ENCODE measurements around the gene NCBP2L. TPM values are rescaled to one million over a fixed set of nuclear protein-coding genes. Genes with fewer than 3 reads are reported as not detected.

Gene NCBP2L
- total RNA-seq, 1 donor from 2014 or later, result not detected

DNA sequence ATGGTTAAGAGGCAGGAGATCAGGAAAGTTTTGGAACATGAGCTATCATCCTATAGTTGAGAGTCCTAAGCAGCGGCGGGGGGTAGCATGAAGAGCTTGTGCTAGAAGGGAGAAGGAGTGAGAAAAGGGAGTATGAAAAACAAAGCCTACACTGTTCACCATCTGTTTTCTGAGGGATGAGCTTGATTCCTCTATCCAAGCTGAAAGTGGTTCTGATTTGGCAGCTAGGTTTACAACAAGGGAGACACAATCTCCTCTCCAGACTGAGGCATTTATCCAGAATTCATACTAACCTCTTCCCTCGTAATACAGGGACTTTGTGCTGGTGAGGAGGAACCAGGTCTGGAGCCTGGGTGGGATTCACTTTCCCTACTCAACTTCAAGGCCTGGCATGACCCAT lies 25.5 kb upstream of the NCBP2L start:
- DNase-seq (ENCODE audit: low read depth), result no peak

DNA sequence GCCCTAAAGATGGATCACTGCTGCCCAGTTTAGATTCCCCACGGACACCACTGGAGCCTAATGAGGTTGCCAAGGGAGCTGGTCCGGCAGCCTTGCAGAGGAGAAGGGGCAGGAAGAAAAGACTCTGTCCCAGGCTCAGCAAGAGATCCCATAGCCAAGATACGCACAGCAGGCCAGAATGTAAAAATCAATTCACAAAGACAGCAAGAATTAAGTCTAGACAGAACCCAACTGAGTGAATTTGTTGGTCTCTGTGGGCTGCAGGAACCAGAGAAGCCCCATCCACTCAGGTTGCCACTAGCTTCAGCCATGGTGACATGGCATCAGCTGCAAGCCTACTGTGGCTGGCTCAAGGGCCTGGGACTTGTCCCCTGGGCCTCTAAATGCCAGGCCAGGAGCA lies 24.8 kb upstream of the NCBP2L start:
- DNase-seq (ENCODE audit: low read depth), result no peak

DNA sequence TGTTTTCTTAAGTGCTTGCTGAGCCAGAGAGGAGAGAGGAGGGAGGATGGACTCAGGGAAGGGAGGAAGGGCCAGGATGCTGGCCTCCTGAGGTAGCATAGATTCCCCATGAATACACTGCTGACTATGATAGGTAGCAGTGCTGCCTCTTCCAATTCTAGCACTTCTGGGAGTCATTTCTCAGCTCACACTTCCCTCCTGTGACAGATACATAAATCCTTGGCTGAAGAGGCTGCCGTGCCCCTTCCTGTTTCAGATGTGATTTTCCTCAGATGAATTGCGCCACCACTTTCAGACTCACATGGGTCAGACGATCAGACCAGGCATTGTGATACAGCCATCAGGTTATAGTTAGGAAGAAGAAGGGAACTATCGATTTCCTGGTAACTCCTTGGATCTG lies 24.3 kb upstream of the NCBP2L start:
- no peak for DNase-seq (ENCODE audit: low read depth)

DNA sequence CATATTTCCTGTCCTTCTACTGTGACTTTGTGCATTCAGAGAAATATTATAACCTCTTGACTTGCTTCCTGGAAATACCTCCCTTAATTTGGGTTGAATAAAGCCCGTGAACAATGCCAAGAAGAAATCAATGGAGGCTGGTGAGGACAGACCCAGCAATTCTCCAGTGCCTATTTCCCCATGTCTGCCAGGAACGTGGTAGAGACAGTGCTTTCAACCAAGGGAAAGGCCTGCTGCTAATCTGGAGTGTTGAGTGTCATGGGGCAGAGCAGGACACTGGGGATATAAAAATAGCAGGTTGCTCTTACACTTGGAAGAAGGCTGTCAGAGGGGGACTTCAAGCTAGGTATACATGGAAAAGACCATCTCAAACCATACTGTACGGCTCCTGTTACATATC lies 21.8 kb upstream of the NCBP2L start:
- peak; percentile 35 for DNase-seq (ENCODE audit: low read depth)

DNA sequence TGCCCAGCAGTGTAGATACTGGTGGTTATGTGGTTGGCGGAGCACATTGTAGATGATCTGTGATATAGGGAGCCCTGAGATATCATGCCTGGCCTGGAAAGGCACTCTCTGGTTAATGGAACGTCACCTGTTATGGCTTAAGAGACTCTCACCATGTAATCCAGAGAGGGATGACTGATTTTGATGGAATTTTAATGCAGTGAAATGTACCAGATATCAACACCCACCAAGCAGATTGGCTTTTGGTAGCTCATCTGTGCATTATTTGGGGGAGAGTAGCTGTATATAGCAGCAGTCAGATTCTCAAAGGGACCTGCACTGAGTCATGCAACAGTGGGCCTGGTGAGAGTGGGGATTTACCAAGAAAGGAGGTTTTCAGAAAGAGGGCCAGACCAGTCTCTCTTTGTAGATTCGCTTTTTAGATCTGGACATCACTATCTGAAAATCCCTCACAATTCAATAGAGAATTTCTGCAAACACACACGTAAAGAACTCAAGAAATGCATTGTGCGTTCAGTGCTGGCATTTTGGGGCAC lies 19.2 kb upstream of the NCBP2L start:
- no peak for DNase-seq (ENCODE audit: low read depth)

DNA sequence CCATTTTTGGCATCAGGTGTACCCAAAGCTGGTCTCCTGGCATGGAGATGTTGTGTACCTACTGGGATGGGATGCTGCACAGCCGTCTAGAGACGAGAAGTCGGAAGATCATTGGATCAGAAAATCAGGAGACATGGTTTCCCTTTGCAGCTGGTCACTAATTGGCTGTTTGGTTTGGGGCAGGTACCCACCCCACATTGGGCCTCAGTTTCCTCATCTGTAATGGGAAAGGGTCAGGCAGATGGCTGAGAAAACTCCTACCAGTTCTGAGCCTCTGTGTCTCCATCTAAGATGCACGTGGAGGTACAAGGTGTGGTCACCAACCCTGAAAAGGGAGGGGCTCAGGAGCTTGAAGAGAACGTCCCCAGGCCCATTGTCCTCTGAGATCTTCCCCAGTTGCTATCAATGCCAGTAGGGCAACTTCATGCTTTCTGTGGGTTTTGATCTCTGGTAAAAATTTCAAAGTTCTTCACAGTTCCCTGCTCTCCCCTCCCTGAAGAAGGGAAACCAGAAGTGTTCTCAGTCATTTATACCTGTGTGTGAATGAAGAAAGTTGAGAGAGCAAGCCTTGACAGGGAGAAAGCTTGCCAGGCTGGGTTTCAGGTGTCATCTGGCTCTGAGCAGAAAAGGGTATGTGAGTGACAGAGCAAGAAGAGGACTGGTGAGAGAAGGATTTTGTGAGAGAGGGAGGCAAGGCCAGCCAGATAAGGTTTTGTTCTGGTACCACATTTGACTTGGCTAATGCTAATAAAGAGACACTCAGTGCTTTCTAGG lies 17.0 kb upstream of the NCBP2L start:
- DNase-seq (ENCODE audit: low read depth), result no peak

DNA sequence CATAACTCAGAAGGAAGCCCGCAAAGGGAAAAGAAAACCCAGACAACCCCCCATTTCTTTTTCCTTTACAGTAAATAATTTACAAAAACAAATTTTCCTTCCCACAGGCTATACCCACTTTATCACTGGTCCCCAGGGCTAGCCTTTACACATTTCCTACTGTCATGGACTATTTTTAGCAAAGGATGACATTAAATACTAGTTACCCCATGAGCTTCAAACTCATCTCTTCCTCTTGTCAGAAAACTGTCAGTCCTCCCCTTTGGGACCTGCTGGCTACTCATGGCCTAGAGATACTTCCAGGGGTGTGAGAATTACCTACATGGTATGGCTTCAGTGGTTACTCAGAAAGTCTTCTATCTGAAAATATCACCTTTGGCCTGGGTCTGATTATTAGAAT lies 13.9 kb upstream of the NCBP2L start:
- DNase-seq (ENCODE audit: low read depth), result no peak

DNA sequence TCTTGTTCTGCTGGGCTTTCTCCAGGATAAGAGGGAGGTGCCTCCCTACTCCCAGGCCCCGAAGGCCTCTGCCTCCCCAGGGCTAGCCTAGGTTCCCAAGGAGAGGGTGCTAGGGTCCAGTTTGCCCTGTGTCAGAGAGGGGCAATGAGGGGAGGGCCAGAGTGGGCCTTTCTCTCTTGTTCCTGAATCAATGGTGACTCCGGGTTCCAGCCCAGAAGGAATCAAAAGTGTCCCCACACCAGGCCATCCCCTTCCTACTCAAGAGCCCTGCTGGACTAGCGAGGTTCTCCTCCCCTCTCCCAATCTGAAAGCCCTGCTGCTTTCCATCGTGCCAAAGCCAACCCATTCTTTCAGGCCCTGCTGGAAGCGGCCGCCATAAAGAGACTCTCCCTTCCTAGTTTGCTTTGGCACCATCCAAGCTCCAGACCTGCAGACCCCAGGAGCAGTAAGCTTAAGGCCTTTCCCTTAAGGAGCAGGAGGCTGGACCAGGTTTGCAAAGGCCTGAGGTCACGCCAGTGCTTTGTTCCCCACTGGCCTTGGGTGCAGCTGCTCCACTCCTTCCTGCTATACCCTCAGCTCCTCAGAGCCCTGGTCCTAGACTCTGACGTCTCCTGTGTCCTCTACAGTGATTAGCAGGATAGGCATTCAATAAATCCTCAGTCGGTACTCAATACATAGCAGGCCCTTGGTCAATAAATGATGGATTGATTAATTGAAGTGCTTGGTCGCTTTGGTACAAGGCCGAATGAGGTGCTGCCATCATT lies 12.5 kb upstream of the NCBP2L start:
- DNase-seq (ENCODE audit: low read depth), result no peak

DNA sequence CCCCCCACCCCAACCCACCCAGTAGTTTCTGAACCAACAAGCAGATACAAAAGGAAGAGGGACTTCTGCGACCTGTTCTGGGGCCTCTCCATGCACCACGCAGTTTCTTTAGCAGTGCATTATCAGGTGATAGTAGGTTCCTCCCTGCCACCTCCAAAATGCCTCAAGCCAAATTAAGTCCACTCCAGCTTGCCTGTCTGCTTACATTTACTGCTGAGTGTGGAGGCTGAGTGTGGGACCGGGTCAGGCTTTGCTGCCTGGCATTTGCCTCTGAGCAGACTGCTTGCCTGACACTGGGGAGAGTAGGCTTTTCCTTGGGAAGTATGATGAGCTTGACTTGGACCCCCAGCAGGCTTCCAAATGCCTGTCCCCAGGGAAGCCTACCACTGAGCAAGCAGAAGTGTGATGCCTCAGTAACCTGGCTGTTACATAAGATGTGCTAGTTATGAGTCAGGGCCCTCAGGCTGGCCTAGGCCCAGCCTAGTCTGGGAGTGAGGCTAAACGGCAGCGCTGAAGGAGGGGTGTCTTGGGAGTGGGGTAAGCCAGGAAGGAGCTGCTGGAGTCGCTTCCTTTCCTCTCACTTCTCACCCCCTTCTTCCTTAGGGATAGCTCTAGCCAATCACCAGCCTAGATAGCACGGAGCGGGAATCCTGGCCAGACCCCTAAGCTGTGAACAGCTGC lies 10.9 kb upstream of the NCBP2L start:
- DNase-seq (ENCODE audit: low read depth), result peak; percentile 19

DNA sequence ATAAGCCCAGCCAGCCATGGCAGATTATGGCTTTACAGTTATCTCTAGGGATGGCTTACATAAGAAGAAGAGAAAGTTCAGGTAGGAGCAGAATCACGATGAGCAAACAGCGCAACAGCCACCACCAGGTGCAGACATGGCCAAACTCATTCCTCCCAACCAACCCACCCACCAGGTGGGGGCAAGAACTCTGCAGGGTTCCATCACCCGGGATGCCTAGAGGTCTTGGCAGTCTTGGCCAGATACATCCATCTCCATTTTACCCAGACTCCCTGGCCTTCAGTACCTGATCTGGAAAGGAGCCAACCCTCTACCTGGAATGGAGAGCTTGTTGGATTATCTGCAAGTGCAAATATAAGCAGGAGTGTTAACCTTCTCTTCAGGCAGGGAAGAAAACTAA lies 9.5 kb upstream of the NCBP2L start:
- no peak for DNase-seq (ENCODE audit: low read depth)

DNA sequence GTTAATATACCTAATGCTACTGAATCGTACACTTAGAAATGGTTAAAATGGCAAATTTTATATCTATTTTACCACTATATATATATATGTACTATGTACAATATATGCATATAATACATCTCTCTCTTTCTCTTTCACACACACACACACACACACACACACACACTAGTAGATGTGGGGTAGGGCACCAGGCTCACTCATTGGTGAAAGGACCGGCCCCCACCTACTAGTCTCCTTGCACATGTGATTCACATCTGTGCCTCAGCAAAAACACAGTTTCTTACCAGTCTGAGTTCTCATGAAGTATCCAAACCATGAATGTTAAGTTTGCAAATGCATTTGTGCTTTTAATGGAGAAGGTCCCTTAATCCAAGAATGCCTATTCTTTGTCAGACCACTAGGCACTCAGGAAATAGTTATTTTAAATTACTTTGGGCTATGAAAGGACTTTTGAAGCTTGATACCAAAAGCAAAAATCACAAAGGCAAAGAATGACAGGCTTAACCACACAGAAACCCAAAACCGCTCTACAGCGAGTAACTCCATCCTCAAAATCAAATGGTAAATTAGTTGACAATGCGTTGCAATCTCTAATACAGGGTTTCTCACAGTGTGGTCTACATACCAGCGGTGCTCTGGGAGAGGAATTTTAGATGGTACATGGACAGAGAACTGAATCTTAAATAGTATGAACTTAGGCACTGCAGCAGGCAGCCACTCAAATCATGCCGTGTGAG lies 7.8 kb upstream of the NCBP2L start:
- no peak for DNase-seq (ENCODE audit: low read depth)

DNA sequence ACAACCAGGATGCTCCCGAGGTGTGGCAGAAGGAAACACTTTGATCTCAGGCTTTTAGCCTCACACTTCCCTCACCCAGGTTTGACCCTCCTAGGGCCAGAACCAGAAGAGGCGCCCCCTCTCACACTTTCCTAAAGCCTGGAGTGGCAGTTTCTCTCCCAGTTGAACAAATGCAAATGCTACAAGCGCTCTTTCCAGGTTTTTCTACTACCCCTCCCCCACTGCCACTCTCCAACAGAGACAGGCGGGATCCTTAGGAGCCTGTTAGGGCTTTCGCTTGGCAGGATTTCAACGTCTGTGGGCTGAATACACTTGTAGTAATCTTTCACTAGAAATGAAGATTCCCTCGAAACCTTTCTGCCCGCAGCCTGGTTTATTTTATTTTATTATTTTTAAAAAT lies 4.3 kb upstream of the NCBP2L start:
- DNase-seq (ENCODE audit: low read depth), result no peak

DNA sequence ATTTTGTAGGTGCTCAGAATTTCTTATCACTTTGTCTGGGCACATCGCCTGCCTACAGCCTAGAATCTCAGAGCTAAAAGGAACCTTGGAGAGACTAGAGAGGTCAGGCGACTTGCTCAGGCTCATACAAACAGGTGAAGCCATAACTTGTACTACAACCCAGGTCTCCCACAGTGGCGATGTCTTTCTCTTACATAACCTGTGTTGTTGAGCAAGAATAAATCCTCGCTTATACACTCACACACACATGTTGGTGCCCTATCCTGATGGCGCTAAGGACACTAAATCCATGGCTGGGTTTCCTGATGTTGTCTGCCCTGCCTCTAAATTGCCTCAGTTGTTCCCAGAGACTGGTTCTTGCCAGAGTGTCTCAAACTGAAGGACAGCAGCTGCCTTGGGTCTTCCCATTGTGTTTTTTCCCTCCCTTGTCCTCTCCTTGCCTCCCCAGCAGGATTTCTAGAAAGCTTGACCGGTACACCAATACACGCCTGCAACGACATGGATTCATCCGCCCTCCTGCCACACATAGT lies 3.6 kb upstream of the NCBP2L start:
- DNase-seq (ENCODE audit: low read depth), result no peak

DNA sequence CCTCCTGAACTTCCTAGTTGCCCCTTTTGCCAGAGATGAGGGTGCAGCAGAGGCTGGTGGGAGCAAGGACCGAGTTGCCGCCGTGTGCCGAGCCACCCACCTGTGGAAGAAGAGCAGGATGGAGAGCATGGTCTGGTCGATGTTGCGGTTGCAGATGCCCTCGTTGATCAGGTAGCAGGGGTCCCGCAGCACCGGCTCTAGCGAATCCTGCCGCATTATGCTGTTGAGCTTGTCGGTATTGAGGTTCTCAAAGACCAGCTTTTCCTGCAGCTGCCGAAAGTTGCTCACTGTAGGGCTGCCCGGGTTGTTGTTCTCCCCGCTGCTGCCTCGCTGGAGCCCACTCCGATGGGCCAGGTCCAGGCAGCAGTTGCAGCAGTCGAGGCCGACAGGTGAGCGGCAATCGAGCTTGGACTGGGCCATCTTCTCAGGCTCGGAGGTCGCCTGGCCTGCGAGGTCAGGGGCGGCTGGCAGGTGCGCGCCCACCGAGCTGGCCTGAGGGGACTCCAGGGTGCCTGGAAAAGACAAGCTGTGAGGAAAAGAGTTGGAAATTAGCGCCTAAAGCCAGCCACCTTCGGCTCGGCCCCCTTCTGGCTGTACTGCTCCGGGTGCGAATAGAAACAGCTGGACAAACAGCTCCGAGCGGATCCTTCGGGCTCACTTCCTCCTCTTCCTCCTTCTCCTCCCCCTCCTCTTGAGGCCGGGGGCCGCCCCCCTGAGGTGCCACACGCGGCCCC lies 2.4 kb upstream of the NCBP2L start:
- DNase-seq (ENCODE audit: low read depth), result no peak

DNA sequence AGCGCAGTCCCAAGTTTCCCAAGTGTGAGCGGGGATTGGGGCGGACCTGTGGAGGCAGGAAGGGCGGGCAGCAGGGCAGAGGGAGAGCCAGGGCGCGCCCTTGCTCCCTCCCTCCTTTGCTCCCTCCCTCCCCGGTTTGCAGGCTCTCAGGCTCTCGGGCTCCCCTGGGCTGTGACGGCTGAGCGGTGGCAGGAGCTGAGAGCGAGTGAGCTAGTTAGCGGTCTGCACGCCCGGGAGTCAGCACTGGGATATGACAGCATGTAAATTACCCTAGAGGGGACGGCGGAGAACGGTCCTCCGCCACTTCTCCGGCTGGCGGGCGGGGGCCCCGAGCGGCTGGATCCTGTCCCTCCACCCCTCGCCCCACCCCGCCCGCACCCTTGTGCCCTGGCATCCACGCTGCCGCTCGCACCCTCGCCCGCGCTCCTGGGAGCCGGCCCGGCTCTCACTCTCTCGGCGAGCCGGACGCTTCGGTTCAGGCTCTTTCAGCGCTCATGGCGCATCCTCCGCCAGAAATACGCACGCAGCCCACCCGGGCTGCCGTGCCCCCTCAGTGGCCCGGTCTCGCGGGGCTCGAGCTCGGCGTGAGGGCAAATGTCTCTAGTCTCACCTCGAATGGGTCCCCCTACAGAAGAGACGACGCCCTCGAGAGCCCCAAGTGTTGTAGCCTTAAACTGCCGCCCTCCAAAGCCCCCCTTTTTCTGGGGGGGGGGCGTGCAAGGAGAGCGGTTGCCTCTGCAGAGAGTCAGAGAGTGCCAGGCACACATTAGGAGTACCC lies 1.6 kb upstream of the NCBP2L start, which contains the start of gene TSC22D3:
Gene TSC22D3, minus strand, starts transcription at position 54 of the 778 bp plus-strand sequence. CDS start 368 bp downstream, outside the sequence.
- peak; percentile 78 for DNase-seq (ENCODE audit: low read depth)

DNA sequence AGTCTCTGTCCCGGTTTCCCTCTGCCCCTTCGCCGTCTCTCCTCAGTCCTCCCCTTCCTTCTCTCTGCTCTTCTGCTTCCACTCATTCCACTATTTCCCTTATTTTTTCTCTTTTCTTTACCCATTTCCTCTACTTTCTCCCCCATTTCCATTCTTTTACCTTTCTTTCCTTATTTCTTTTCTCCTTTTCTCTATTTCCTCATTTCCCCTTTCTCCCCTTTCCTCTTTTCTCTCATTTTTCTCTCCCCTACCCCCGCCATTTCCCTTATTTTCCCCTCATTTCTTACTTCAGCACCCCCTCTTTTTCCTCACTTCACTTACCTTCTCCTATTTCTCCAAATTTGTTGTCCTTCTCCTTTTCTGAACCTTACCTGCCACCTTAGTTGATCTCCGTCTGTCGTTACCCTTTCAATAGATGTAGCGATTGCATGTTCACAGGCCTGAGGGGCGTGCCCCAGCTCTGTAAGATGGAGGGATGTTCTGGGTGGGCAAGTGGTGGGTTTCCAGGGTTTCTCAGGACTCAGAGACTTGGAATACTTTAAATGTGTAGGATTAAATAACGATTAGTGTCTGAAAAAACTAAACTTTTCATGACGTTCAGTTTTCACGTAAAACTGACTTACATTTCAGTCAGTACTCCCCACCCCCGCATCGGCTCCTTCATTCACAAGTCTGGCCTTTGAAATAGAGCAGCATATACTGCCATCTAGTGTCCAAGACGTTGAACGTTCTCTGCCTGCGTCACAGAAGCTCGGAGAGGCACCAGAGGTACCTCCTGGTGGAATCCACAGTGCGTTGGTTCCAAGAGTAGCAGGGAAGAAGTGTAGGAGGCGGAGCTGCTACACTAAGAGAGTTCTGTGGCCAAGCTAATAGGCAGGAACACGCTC lies 641 bp upstream of the NCBP2L start:
- peak; percentile 81 for DNase-seq (ENCODE audit: low read depth)

DNA sequence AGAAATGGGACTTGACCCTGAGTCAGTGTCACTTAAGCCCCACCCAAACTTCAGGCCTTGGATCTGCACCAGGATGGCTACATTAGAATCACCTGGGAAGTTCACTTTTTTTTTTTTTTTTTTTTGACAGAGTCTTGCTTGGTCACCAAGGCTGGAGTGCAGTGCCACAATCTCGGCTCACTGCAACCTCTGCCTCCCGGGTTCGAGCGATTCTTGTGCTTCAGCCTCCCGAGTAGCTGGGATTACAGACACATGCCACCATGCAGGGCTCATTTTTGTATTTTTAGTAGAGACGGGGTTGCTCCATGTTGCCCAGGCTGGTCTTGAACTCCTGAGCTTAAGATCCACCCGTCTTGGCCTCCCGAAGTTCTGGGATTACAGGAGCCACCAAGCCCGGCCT lies 3.0 kb downstream of the NCBP2L start:
- no peak for DNase-seq (ENCODE audit: low read depth)

DNA sequence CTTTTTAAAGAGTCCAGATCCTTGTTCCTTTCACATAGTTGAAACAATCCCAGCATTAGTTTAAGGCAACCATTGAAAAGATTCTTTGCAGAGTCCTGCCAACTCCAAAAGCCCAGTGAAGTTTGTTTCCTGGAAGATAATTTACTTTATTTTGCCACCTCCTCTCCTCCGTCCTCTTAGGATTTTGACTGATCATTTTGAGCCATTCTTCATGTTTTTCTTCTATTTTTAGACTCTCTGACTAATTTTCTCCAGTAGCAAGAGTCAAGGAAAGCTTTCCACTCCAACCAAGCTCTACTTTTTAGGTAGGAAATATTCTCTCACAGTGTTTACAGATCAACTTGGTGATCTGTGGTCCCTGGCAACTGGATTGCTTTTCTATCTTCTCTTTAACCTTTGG lies 10.3 kb downstream of the NCBP2L start:
- DNase-seq (ENCODE audit: low read depth), result no peak
